ENCODE data around the gene RAI14.

- no peak for TF ChIP-seq POLR2AphosphoS5 (IDR thresholded peaks at IDR 0.05; ENCODE audit: low read depth, low read length)
- TF ChIP-seq REST (IDR thresholded peaks at IDR 0.05; ENCODE audit: insufficient read depth in 1 of 2, low read depth in 2 of 2, low read length in 2 of 2): no peak
These were observed 116.4 kb downstream of the RAI14 start for GRCh38 chr5:34772267-34773098.

Data from PFSK-1 (cell line).